Fibroblast of lung (primary cell): Measurements from ENCODE around the gene ITGA3. TPM values are rescaled to one million over a fixed set of nuclear protein-coding genes. Genes with fewer than 3 reads are reported as not detected.

Experiments
- DNase-seq, 2 donors: peaks; one replicate each; pipeline versions ENCODE4 v3.0.0 to v3.0.0-alpha.2; 2010; ENCODE audit warnings: low read depth in 2 of 2
- H2AFZ ChIP-seq: 2 replicates; pipeline ENCODE4 v1.5.1; 2012; ENCODE audit warnings: low read length, control low read depth, inconsistent platforms
- H3K27ac ChIP-seq: 2 replicates; pipeline ENCODE4 v1.5.1; 2011; ENCODE audit warnings: low read length, control low read depth; ENCODE audit not compliant: insufficient read depth
- H3K27me3 ChIP-seq: 2 replicates; pipeline ENCODE4 v1.5.1; 2011; ENCODE audit warnings: mild to moderate bottlenecking, low read length; ENCODE audit not compliant: control insufficient read depth, insufficient read depth
- H3K36me3 ChIP-seq: 2 replicates; pipeline ENCODE4 v1.5.1; 2011; ENCODE audit warnings: low read length; ENCODE audit not compliant: control insufficient read depth, insufficient read depth
- H3K4me1 ChIP-seq: 2 replicates; pipeline ENCODE4 v1.5.1; 2011; ENCODE audit warnings: low read length; ENCODE audit not compliant: control insufficient read depth, insufficient read depth; ENCODE audit errors: extremely low read depth
- H3K4me2 ChIP-seq: 2 replicates; pipeline ENCODE4 v1.5.1; 2011; ENCODE audit warnings: low read length, control low read depth; ENCODE audit not compliant: insufficient read depth; ENCODE audit errors: extremely low read depth
- H3K4me3 ChIP-seq, 4 experiments: fragments of 200-600 bp in 1 of 4; sonication (generic) in 1 of 4; replicated peaks in 1 of 4; 2 replicates each; pipeline ENCODE4 v1.5.1; 2011 to 2016; ENCODE audit warnings: low read length in 4 of 4, low read depth in 3 of 4, mild to moderate bottlenecking in 3 of 4, control low read depth in 2 of 4, inconsistent platforms in 1 of 4, mixed read lengths in 1 of 4; ENCODE audit not compliant: insufficient read depth in 1 of 4; ENCODE audit errors: control extremely low read depth in 1 of 4
- H3K79me2 ChIP-seq: 2 replicates; pipeline ENCODE4 v1.5.1; 2012; ENCODE audit warnings: mild to moderate bottlenecking, low read length, inconsistent platforms; ENCODE audit not compliant: control insufficient read depth, insufficient read depth
- H3K9ac ChIP-seq: 2 replicates; pipeline ENCODE4 v1.5.1; 2011; ENCODE audit warnings: mild to moderate bottlenecking, low read length, control low read depth; ENCODE audit not compliant: insufficient read depth
- H3K9me3 ChIP-seq: 2 replicates; pipeline ENCODE4 v1.5.1; 2012; ENCODE audit warnings: low read depth, low read length; ENCODE audit not compliant: control insufficient read depth, insufficient read depth
- H4K20me1 ChIP-seq: 2 replicates; pipeline ENCODE4 v1.5.1; 2011; ENCODE audit warnings: low read length; ENCODE audit not compliant: control insufficient read depth, insufficient read depth; ENCODE audit errors: extremely low read depth
- EZH2 ChIP-seq: IDR thresholded peaks from 2 replicates; pipeline ENCODE4 v1.5.1; 2012; ENCODE audit warnings: low read length, control low read depth, mild to moderate bottlenecking; ENCODE audit errors: missing control alignments
- polyA plus RNA-seq, 2 donors: library from polyadenylated mRNA; depleted of rRNA in 1 of 2; stranded (reverse) in 1 of 2; unstranded in 1 of 2; fragments of >200 nt; gene quantifications; 2 replicates each; pipeline ENCODE4 v1.2.1, GENCODE V29; 2011 to 2012; ENCODE audit warnings: missing spikeins in 1 of 2
- total RNA-seq: library from RNA; depleted of rRNA; stranded (reverse); fragments of >200 nt; gene quantifications from 2 replicates; pipeline ENCODE4 v1.2.1, GENCODE V29; 2014
- TF ChIP-seq, protein P1 (sequence below), 2 donors: IDR thresholded peaks in 1 of 2; conservative IDR thresholded peaks in 1 of 2; 1 replicate in 1 of 2; 2 replicates in 1 of 2; pipeline ENCODE4 v1.5.1; 2011 to 2012; ENCODE audit warnings: low read length in 2 of 2, control low read depth in 1 of 2, inconsistent platforms in 1 of 2, low read depth in 1 of 2, mild to moderate bottlenecking in 1 of 2

ITGA3 gene
- total and polyA plus RNA-seq, 2 donors (not counting 1 experiment from before 2014, with no cell fraction given) = 67.3 to 269 TPM

DNA sequence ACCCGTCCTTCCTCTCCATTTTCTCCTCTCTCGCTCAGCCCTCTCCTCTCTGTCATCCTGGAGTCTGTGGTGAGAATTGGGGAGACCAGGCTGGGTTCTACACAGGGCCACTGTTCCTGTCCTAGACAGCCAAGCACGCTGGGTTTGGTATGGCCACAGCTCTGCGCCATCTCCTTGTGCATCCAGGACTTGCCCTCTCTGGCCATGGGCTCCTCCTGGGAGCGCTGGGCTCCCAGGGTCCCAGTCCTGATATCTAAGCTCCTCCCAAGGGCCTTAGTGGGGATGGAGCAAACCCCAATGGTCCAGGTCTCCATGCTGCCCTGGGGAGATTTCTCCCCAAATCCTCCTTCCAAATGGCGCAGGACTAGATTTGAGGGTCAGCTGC is 27.2 kb upstream of the ITGA3 start:
- no peaks in the 10 kb centered on the region for H3K27me3 ChIP-seq
- H3K4me3 ChIP-seq = no peak overlapping the region
- peaks cover 3% of the 10 kb centered on the region for H3K9me3 ChIP-seq
- H3K79me2 ChIP-seq = no peaks in the 10 kb centered on the region
- H2AFZ ChIP-seq = no peak overlapping the region
- H4K20me1 ChIP-seq = no peaks in the 10 kb centered on the region
- no peak for DNase-seq
- H3K4me2 ChIP-seq = no peak overlapping the region
- H3K4me1 ChIP-seq = peaks cover 22% of the 10 kb centered on the region
- no peak overlapping the region for H3K9ac ChIP-seq
- no peaks in the 10 kb centered on the region for H3K36me3 ChIP-seq
- TF ChIP-seq, protein P1, sequence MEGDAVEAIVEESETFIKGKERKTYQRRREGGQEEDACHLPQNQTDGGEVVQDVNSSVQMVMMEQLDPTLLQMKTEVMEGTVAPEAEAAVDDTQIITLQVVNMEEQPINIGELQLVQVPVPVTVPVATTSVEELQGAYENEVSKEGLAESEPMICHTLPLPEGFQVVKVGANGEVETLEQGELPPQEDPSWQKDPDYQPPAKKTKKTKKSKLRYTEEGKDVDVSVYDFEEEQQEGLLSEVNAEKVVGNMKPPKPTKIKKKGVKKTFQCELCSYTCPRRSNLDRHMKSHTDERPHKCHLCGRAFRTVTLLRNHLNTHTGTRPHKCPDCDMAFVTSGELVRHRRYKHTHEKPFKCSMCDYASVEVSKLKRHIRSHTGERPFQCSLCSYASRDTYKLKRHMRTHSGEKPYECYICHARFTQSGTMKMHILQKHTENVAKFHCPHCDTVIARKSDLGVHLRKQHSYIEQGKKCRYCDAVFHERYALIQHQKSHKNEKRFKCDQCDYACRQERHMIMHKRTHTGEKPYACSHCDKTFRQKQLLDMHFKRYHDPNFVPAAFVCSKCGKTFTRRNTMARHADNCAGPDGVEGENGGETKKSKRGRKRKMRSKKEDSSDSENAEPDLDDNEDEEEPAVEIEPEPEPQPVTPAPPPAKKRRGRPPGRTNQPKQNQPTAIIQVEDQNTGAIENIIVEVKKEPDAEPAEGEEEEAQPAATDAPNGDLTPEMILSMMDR (conservative IDR thresholded peaks at IDR 0.05 in 1 of 2, IDR thresholded peaks at IDR 0.05 in 1 of 2; ENCODE audit: low read depth in 1 of 2, low read length in 2 of 2) = no peak
- TF ChIP-seq EZH2 = no peak
- H3K27ac ChIP-seq = no peak overlapping the region

DNA sequence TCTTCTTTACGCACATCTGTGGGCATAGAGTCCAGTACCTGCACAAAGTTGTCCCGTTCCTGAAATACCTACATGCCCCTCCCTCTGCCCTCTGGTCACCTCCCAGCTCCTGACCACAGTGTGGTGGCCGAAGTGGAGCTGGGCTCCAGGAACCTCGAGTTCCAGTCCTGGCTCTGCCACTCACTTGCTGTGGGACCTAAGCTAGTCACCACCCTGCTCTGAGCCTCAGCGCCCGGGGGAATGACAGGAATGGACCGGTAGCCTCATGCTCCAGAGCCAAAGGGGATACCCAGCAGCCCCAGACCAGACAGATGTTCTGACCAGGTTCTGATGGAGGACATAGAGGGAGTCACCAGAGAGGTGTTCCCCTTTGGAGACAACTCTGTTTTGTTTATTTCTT is 26.7 kb upstream of the ITGA3 start:
- Histone ChIP-seq H3K4me2 (no peak overlapping the region), H3K4me1 (peaks cover 22% of the 10 kb centered on the region), H3K9me3 (peaks cover 3% of the 10 kb centered on the region), H3K9ac (no peak overlapping the region), H4K20me1 (no peaks in the 10 kb centered on the region), H2AFZ (no peak overlapping the region), H3K79me2 (no peaks in the 10 kb centered on the region), H3K27me3 (no peaks in the 10 kb centered on the region), H3K4me3 (no peak overlapping the region), H3K36me3 (no peaks in the 10 kb centered on the region), H3K27ac (no peak overlapping the region)
- no peak for TF ChIP-seq EZH2
- TF ChIP-seq, protein P1 (conservative IDR thresholded peaks at IDR 0.05 in 1 of 2, IDR thresholded peaks at IDR 0.05 in 1 of 2; ENCODE audit: low read depth in 1 of 2, low read length in 2 of 2) = no peak
- DNase-seq = no peak

DNA sequence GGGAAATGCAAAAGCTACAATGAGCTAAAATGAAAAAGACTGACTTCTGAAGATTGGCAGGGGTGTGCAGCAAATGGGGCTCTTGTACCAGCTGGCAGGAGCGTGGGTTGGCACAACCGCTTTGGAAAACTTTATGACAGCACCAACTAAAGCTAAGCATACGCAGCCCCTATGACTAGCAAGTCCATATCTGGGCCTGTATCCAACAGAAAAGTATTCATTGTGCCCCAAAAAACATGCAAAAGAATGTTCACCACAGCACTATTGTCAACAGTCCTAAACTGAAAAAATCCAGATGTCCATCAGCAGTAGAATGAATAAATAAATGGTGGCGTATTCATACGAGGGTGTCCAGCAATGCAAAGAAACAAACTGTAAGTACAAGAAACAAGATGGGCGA is 22.6 kb upstream of the ITGA3 start:
- TF ChIP-seq, protein P1 (conservative IDR thresholded peaks at IDR 0.05 in 1 of 2, IDR thresholded peaks at IDR 0.05 in 1 of 2; ENCODE audit: low read depth in 1 of 2, low read length in 2 of 2) = no peak
- TF ChIP-seq EZH2 = no peak
- peak; percentile 65 to 82 for DNase-seq
- no peak overlapping the region for H2AFZ ChIP-seq

More for the DNA sequence above, 22.6 kb upstream of the ITGA3 start:
- H3K9me3 ChIP-seq = no peaks in the 10 kb centered on the region
- no peaks in the 10 kb centered on the region for H4K20me1 ChIP-seq
- H3K27ac ChIP-seq = no peak overlapping the region
- H3K4me2 ChIP-seq = peak overlapping the region; percentile 69
- H3K36me3 ChIP-seq = no peaks in the 10 kb centered on the region
- H3K27me3 ChIP-seq = no peaks in the 10 kb centered on the region
- peaks cover 39% of the 10 kb centered on the region for H3K4me1 ChIP-seq
- no peak overlapping the region for H3K4me3 ChIP-seq
- no peak overlapping the region for H3K9ac ChIP-seq
- no peaks in the 10 kb centered on the region for H3K79me2 ChIP-seq
